Activated T-cell treated with anti-CD3 and anti-CD28 coated beads, Interleukin-2, amount 50 U/mL, for 24 hours (primary cell): ENCODE measurements around the gene TBCA.
A peak's percentile ranks its signal among the peaks of the same experiment; 100 is the strongest.

ENCODE experiments used
- DNase-seq: peaks from one replicate; pipeline ENCODE4 v3.0.0-alpha.2; 2020
- H3K27ac Mint-ChIP-seq: 2 replicates; pipeline ENCODE4 v1.8.0; 2020; ENCODE audit warnings: mild to moderate bottlenecking, mixed read lengths
- H3K27me3 Mint-ChIP-seq: 2 replicates; pipeline ENCODE4 v1.8.0; 2020; ENCODE audit warnings: mixed read lengths
- H3K36me3 Mint-ChIP-seq: 2 replicates; pipeline ENCODE4 v1.8.0; 2020; ENCODE audit warnings: low read depth, mixed read lengths
- H3K4me1 Mint-ChIP-seq: 2 replicates; pipeline ENCODE4 v1.8.0; 2020; ENCODE audit warnings: low read depth, mixed read lengths
- H3K4me3 Mint-ChIP-seq: 2 replicates; pipeline ENCODE4 v1.8.0; 2020; ENCODE audit warnings: mild to moderate bottlenecking, moderate library complexity, mixed read lengths
- H3K9me3 Mint-ChIP-seq: 2 replicates; pipeline ENCODE4 v1.8.0; 2020; ENCODE audit warnings: mixed read lengths

Gene TBCA

GRCh38 chr5:77775790-77776553 lies at the start of gene TBCA:
Gene TBCA (minus strand): TSS chr5:77776339. CDS start chr5:77776257, 82 bp downstream.
- H3K4me3 Mint-ChIP-seq = peak within 1 kb of the TSS; percentile 93
- no peaks in the 10 kb centered on the region for H3K9me3 Mint-ChIP-seq
- peak; percentile 95 for DNase-seq
- H3K27me3 Mint-ChIP-seq = no peaks in the 10 kb centered on the region
- peaks cover 44% of the 10 kb centered on the region for H3K36me3 Mint-ChIP-seq
- H3K27ac Mint-ChIP-seq = peak within 1 kb of the TSS; percentile 97
- H3K4me1 Mint-ChIP-seq = peaks cover 55% of the 10 kb centered on the region

DNA sequence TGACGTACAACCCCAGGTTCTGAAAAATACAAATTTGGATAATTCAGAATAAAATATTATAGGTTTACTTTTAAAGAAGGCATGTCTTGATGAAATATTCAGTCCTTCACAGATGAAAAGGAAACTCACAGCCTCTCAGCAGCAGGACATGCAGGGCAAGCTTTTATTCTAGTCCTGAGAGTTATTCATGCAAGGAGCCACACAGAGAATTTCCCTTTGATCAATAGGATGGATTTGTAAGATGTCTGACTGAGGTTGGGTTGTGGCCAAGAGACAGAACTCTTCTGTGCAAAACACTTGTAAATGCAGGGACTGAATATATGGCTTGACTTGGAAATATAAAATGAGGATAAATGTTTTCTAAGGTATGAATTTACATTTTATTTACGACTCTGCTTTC lies 48.8 kb upstream of the TBCA start:
- no peak for DNase-seq
- H3K27me3 Mint-ChIP-seq = peaks cover 16% of the 10 kb centered on the region
- H3K4me1 Mint-ChIP-seq = no peaks in the 10 kb centered on the region

DNA sequence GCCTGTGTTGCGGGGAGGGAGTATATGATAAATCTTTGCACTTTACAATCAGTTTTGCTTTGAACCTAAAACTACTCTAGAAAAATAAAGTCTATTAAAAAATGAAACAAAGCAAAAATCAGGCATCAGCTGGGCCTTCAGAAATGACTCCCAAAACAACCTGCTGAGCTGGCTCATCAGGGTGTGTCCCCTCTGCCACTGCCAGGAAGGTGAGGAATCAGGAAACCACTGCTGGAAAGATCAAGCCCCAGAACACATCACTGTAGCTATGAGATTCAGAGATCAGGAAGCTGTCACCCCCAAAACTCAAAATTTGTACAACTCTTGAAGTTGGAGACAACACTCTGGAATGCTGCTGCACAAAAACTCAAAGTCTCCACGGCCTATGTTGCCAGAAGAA lies 40.5 kb upstream of the TBCA start:
- Mint-ChIP-seq H3K27me3 (peaks cover 5% of the 10 kb centered on the region), H3K9me3 (no peaks in the 10 kb centered on the region), H3K4me1 (no peaks in the 10 kb centered on the region), H3K4me3 (no peak overlapping the region), H3K36me3 (no peaks in the 10 kb centered on the region), H3K27ac (no peak overlapping the region)
- no peak for DNase-seq

More for the DNA sequence above, 48.8 kb upstream of the TBCA start:
- no peak overlapping the region for H3K4me3 Mint-ChIP-seq
- H3K9me3 Mint-ChIP-seq = no peaks in the 10 kb centered on the region
- H3K36me3 Mint-ChIP-seq = no peaks in the 10 kb centered on the region
- H3K27ac Mint-ChIP-seq = no peak overlapping the region

DNA sequence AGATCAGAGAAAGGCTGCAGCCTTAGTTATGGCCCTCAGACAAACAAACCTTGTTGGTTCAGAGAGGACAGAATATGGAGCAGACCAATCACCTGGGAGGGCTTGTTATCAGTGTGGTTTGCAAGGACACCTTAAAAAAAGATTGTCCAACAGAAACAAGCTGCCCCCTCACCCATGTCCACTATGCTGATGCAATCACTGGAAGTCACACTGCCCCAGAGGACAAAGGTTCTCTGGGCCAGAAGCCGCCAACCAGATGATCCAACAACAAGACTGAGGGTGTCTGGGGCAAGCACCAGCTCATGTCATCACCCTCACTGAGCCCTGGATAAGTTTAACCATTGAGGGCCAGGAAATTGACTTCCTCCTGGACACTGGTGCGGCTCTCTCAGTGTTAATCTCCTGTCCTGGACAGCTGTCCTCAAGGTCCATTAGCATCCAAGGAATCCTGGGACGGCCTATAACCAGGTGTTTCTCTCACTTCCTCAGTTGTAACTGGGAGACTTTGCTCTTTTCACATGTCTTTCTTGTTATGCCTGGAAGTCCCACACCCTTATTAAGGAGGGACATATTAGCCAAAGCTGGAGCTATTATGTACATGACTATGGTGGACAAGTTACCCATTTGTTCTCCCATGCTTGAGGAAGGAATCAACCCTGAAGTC lies 36.9 kb upstream of the TBCA start:
- Mint-ChIP-seq H3K36me3 (no peaks in the 10 kb centered on the region), H3K4me3 (no peak overlapping the region), H3K27ac (no peak overlapping the region), H3K27me3 (peaks cover 5% of the 10 kb centered on the region), H3K4me1 (no peaks in the 10 kb centered on the region), H3K9me3 (peaks cover 14% of the 10 kb centered on the region)
- DNase-seq = no peak

DNA sequence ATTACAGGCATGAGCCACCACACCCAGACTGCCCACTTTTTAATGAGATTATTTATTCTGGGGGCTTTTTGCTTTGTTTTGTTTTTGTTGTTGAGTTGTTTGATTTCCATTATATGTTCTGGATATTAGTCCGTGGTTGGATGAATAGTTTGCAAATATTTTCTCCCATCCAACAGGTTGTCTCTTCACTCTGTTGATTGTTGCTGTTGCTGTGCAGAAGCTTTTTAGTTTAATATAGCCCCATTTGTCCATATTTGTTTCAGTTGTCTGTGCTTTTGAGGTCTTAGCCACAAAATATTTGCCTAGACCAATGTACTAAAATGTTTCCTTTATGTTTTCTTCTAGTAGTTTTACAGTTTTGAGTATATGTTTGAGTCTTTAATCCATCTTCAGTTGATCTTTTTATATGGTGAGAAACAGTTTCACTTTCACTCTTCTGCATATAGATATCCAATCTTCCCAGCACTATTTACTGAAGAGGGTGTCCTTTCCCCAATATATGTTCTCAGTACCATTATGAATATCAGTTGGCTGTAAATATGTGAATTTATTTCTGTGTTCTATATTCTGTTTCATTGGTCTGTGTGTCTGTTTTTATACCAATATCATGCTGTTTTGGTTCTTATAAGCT lies 30.2 kb upstream of the TBCA start:
- no peaks in the 10 kb centered on the region for H3K36me3 Mint-ChIP-seq

DNA sequence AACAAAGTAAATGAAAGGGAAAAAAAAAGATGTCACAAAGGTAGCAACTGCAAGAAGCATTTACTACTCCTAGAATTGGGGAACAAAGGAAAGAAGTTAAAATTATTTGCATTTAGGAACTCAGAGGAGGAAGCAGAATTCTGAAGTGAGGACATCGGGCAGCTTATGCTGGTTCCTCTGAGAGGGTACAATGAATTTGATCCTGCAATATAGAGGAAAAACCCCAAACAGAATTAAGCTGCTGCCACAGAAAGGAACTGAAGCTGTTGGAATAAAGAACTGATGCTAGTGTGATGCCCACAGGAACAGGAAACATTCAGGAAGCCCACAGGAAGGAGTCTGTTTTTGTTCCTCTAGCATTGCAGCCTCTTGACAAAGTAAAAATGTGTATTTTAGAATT lies 22.3 kb upstream of the TBCA start:
- Mint-ChIP-seq H3K27ac (no peak overlapping the region), H3K9me3 (peaks cover 21% of the 10 kb centered on the region), H3K4me1 (peaks cover 5% of the 10 kb centered on the region), H3K27me3 (peaks cover 39% of the 10 kb centered on the region), H3K4me3 (no peak overlapping the region), H3K36me3 (no peaks in the 10 kb centered on the region)
- no peak for DNase-seq

More for the DNA sequence above, 30.2 kb upstream of the TBCA start:
- DNase-seq = no peak
- no peaks in the 10 kb centered on the region for H3K27me3 Mint-ChIP-seq
- H3K4me1 Mint-ChIP-seq = peaks cover 12% of the 10 kb centered on the region
- H3K27ac Mint-ChIP-seq = no peak overlapping the region
- peak overlapping the region; percentile 45 for H3K4me3 Mint-ChIP-seq
- peaks cover 25% of the 10 kb centered on the region for H3K9me3 Mint-ChIP-seq

DNA sequence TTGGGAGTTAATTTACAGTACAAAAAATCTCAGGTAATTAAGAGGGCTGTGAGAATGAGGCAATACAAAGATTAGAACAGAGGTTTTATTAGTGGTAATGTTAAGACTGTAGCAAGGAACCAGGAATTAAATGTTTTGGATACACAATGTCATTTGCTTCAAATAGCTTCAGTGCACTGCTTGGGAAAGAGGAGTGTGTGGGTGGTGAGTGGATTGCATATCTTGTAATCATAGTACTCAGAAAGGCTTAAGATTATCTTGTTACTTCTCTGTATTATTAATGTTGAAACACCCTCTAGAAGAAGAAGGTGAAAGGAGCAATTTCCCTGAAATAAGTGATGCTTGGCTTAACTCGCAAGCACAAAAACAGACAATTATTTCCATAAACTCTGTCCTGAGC lies 21.0 kb upstream of the TBCA start:
- Mint-ChIP-seq H3K36me3 (no peaks in the 10 kb centered on the region), H3K9me3 (peaks cover 13% of the 10 kb centered on the region), H3K4me3 (no peak overlapping the region), H3K27ac (no peak overlapping the region), H3K4me1 (peaks cover 5% of the 10 kb centered on the region), H3K27me3 (peaks cover 39% of the 10 kb centered on the region)
- no peak for DNase-seq

- no peak overlapping the region for H3K27ac Mint-ChIP-seq
- peaks cover 39% of the 10 kb centered on the region for H3K27me3 Mint-ChIP-seq
- no peak for DNase-seq
- H3K4me1 Mint-ChIP-seq = peaks cover 5% of the 10 kb centered on the region
- no peaks in the 10 kb centered on the region for H3K36me3 Mint-ChIP-seq
- H3K9me3 Mint-ChIP-seq = peaks cover 6% of the 10 kb centered on the region
- no peak overlapping the region for H3K4me3 Mint-ChIP-seq
Measured at GRCh38 chr5:77795846-77796245, 19.7 kb upstream of the TBCA start.

- no peak overlapping the region for H3K27ac Mint-ChIP-seq
- H3K9me3 Mint-ChIP-seq = peaks cover 4% of the 10 kb centered on the region
- H3K4me1 Mint-ChIP-seq = peaks cover 5% of the 10 kb centered on the region
- H3K36me3 Mint-ChIP-seq = no peaks in the 10 kb centered on the region
- H3K27me3 Mint-ChIP-seq = peaks cover 37% of the 10 kb centered on the region
- no peak overlapping the region for H3K4me3 Mint-ChIP-seq
- DNase-seq = no peak
Measured at GRCh38 chr5:77795268-77795667, 19.1 kb upstream of the TBCA start.

GRCh38 chr5:77791926-77792325 lies 15.8 kb upstream of the TBCA start:
- no peaks in the 10 kb centered on the region for H3K36me3 Mint-ChIP-seq
- DNase-seq = no peak
- peaks cover 1% of the 10 kb centered on the region for H3K4me1 Mint-ChIP-seq
- H3K27me3 Mint-ChIP-seq = peaks cover 8% of the 10 kb centered on the region
- no peak overlapping the region for H3K4me3 Mint-ChIP-seq
- no peak overlapping the region for H3K27ac Mint-ChIP-seq
- H3K9me3 Mint-ChIP-seq = no peaks in the 10 kb centered on the region

DNA sequence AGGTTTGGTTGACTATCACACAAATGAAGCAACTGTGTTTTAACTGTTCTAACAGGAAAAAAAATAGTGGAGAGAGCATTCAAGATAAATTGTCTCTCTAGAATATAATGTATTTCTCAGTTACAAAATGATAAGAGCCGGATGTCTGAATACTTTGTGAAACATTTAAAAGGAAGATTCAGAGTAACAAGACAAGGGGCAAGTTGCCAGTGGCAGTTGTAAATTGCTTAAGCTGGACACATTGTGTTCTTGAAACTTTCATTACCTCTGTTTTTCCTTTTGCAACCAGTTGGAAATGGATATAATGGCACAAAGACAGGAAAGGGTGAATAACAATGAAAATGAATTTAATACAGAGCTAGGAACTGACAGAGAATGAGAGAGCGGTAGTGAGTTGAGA lies 15.2 kb upstream of the TBCA start:
- Mint-ChIP-seq H3K9me3 (no peaks in the 10 kb centered on the region), H3K36me3 (no peaks in the 10 kb centered on the region), H3K27ac (no peak overlapping the region), H3K27me3 (peaks cover 2% of the 10 kb centered on the region), H3K4me1 (no peaks in the 10 kb centered on the region), H3K4me3 (no peak overlapping the region)
- no peak for DNase-seq

DNA sequence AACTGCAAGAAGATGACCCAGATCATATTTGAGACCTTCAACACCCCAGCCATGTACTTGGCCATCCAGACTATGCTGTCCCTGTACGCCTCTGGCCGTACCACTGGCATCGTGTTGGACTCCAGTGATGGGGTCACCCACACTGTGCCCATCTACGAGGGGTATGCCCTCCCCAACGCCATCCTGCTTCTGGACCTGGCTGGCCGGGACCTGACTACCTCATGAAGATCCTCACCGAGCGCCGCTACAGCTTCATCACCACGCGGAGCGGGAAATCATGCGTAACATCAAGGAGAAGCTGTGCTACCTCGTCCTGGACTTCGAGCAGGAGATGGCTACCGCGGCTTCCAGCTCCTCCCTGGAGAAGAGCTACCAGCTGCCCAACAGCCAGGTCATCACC lies 9.1 kb upstream of the TBCA start:
- DNase-seq = no peak
- H3K27me3 Mint-ChIP-seq = peaks cover 5% of the 10 kb centered on the region
- no peak overlapping the region for H3K4me3 Mint-ChIP-seq
- H3K36me3 Mint-ChIP-seq = no peaks in the 10 kb centered on the region
- no peaks in the 10 kb centered on the region for H3K4me1 Mint-ChIP-seq
- H3K27ac Mint-ChIP-seq = no peak overlapping the region
- no peaks in the 10 kb centered on the region for H3K9me3 Mint-ChIP-seq

GRCh38 chr5:77784735-77785134 lies 8.6 kb upstream of the TBCA start:
- Mint-ChIP-seq H3K4me1 (no peaks in the 10 kb centered on the region), H3K27ac (no peak overlapping the region), H3K4me3 (no peak overlapping the region), H3K27me3 (peaks cover 5% of the 10 kb centered on the region), H3K36me3 (no peaks in the 10 kb centered on the region), H3K9me3 (no peaks in the 10 kb centered on the region)
- DNase-seq = no peak

- Mint-ChIP-seq H3K9me3 (no peaks in the 10 kb centered on the region), H3K27ac (no peak overlapping the region), H3K4me3 (no peak overlapping the region), H3K36me3 (no peaks in the 10 kb centered on the region), H3K4me1 (peaks cover 14% of the 10 kb centered on the region), H3K27me3 (peaks cover 5% of the 10 kb centered on the region)
- DNase-seq = no peak
Measured at GRCh38 chr5:77781076-77781475, 4.9 kb upstream of the TBCA start.

DNA sequence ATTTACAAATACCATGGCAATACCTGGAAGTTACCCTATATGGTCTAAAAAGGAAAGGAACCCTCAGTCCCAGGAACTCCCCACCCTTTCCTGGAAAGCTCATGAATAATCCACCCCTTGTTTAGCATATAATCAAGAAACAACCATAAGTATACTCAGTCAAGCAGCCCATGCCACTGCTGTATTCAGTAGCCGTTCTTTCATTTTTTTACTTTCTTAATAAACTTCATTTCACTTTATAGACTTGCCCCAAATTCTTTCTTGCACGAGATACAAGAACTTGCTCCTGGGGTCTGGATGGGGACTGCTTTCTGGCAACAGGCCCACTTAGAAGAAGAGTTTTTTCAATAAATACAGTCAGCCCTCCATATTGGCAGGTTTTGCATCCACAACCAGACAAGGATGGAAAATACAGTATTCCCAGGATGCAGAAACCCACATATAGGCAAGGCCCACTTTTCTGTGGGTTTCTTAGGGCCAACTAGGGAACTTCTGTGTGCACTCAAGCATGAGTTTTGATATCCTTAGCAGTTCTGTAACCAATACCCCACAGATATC lies 2.8 kb upstream of the TBCA start:
- H3K9me3 Mint-ChIP-seq = no peaks in the 10 kb centered on the region
- no peak overlapping the region for H3K4me3 Mint-ChIP-seq
- no peaks in the 10 kb centered on the region for H3K27me3 Mint-ChIP-seq
- H3K27ac Mint-ChIP-seq = no peak overlapping the region
- DNase-seq = no peak
- peaks cover 28% of the 10 kb centered on the region for H3K4me1 Mint-ChIP-seq
- H3K36me3 Mint-ChIP-seq = peaks cover 17% of the 10 kb centered on the region
